GM12872 (cell line): ENCODE results near the gene KIF18B.

ENCODE experiments used
- CTCF ChIP-seq: IDR thresholded peaks from 3 replicates; pipeline ENCODE4 v1.5.1; 2011; ENCODE audit warnings: low read depth, mild to moderate bottlenecking, low read length, moderate library complexity; ENCODE audit not compliant: insufficient read depth

Gene KIF18B

DNA sequence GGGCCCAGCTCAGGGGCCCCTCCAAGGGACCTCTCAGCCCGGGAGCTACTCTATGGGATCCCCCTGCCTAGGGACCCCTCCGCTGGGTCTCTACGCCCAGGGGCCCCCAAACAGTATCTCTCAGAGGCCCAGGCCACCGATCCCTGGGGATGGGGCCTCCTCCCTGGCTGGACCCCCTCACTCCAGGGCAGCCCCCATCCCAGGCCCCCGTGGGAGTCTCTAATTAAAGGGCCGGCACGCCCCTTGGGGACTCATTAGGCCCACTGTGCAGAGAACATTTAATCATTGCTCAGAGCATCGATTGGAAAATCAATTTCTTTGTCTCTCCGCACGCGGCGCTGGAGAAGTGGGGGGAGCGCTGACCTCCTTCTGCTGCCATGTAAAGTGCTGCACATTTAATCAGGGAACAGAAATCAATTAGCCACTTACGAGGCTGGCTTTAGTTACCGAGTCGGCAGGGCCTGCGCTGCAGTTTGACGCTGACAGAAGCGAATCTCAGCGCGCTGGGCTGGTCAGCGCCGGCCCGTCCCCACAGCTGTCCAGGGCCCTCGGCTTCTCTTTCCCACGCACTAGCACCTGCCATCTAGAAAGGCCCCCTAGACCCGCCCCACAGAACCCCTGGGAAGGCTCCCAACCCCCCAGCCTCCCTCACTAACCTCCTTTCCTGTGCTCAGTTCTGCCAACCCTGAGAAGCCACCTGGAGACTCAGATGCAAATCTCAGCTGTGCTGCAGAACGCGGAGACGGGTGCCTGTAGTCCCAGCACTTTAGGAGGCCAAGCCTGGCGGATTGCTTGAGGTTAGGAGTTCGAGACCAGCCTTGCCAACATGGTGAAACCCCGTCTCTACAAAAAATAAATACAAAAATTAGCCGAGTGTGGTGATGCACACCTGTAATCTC lies 40.7 kb upstream of the KIF18B start:
- no peak for TF ChIP-seq CTCF

DNA sequence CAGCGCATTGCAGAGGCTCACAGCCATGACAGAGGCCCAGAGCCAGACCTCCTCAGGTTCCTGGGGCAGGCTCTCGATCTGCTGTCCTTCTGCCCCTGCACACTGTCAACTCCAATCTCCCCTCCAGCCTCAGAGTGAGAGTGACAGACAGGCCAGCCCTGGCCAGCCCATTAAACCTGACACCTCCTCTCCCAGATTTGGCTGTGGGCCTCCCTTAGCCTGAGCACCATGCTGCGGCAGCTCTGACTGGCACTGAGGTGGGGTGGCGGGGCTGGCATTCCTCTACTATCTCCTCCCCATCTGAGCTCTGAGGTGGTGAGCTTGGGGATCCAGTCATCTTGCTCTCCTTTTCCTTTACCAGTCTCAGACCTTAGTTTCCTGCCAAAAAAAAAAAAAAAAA lies 36.0 kb upstream of the KIF18B start:
- no peak for TF ChIP-seq CTCF

DNA sequence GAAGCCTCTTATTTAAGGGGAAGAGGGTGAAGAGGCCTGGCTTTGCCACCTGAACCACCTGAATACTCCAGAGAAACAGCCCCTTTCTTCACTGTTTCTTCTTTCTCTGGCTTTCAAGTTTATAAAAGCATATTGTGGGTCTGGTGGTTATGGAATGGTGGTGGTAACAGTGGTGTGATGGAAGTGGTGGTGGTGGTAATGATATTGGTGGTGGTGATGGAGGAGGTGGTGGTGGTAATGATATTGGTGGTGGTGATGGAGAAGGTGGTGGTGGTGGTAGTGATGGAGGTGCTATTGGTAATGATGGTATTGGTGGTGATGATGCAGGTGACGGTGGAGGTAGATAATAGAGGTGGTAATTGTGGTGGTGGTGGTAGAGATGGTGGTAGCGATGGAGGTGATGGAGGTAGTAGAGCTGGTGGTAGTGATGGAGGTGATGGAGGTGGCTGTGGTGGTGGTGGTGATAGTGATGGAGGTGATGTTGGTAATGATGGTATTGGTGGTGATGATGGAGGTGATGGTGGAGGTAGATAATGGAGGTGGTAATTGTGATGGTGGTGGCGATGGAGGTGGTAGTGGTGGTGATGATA lies 34.6 kb upstream of the KIF18B start:
- no peak for TF ChIP-seq CTCF

DNA sequence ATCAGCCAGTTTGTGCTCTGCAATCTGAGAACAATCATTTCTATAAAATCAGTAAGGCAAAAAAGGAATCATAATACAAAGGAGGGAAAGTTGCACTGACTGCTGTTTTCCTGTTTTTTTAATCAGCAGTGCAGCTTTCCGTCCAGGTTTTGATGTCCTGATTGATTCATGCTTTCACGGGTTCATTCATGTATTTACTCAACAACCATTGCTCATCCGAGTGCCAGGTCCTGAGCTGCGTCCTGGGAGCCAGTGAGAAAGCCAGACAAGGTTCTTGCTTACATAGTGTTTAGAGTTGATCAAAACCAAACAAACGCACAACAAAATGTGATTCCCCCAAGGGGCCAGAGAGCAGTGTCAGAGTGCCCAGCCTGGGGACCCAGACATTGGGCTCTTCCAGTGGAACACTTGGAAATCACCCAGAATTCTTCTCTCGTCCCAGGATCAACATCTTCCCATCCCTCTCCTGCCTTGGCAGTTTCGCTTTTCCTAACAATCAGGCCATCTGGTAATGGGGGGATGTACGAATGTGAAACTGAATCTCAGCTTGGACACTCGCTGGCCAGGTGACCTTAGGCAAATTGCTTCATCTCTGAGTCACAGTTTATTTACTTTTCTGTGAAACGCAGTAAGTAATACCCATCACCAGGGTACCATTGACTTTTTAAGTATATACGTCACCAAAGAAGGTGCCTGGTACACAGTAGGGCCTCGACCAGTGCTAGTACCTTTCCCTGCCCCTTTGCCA lies 33.8 kb upstream of the KIF18B start:
- no peak for TF ChIP-seq CTCF

DNA sequence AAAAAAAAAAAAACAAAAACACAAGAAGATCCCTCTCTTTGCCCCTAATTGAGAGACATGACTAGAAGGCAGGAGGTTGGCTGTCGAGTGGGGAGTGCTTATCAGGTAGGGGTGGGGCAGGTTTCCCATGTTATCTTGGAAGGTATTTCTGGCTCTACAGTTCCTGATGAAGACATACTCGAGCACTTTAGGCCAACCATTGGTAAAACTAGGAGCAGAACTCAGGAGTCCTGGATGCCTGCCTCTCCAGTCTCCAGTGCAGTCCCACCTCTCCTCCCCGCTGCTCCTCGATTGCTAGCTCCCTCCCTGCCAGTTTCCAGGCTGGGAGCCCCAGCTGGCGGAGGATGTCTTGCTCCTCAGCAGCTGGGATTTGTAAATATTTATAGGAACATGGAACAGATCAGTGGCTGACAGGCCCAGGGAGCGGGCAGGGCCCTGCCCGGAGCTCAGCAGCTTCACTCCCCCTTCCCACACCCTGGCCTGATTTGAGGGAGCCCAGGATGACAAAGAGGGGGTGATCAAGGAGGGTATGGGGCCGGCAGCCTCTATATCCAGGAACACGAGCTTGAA lies 31.9 kb upstream of the KIF18B start:
- no peak for TF ChIP-seq CTCF

DNA sequence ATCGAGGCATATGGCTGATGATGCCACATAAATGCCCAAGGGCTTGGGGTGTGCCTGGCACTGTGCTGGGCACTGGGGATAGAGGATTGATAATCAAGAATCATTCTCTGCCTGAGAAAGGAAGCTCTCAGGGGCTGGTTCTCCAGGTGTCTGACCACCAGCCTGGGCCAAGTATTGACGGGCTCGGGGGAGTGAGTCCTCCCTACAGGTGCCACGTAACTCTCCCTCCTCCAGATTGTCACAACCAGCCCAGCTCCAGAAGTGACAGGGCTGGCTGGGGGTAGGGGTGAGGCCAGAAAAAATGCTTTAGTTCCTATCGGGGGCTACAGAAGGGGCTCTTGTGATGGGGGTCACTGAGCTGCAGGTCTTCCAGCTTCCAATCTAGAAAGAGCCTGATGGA lies 31.2 kb upstream of the KIF18B start:
- TF ChIP-seq CTCF: no peak

- no peak for TF ChIP-seq CTCF
Observed at GRCh38 chr17:44977814-44978550, 30.4 kb upstream of the KIF18B start.
